HG02623 (cell line): Measurements from ENCODE around the gene MAGEA11.
A peak's percentile ranks its signal among the peaks of the same experiment; 100 is the strongest.
"Not testable (repeated sequence)": the region's sequence is repeated elsewhere in the genome, so short reads cannot be mapped to it uniquely, and the experiment has no call there.

Experiments used
- ATAC-seq: cut with Tn5 transposase; IDR thresholded peaks from one replicate; pipeline ENCODE4 v1.9.1; 2021; ENCODE audit warnings: moderate library complexity; ENCODE audit not compliant: unreplicated experiment

MAGEA11 gene

GRCh38 chrX:149711545-149712236, at the start of gene MAGEA11:
Gene MAGEA11, plus strand, starts transcription at chrX:149712060. Its CDS starts 1,100 bp downstream, at chrX:149713160.
- ATAC-seq: no peak

DNA sequence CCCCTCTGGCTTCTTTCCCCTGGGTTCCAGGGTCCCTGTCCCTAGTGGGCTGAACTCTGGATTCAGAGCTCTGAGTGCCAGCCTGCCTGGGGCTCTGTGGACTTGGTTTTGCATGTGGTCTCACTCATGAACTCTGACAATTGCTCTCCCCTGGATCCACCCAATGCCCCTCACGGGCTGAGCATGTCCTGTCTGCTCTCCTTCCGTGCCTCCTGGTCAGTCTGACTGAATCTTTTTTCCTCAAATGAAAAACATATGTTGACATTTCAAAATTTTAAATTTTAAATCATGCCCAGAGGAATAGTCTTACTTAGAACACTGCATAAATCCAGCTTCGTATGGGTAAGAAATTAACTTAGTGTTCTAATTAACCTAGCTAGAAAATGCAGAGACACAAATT, 36.8 kb upstream of the MAGEA11 start:
- ATAC-seq: not testable (repeated sequence)

DNA sequence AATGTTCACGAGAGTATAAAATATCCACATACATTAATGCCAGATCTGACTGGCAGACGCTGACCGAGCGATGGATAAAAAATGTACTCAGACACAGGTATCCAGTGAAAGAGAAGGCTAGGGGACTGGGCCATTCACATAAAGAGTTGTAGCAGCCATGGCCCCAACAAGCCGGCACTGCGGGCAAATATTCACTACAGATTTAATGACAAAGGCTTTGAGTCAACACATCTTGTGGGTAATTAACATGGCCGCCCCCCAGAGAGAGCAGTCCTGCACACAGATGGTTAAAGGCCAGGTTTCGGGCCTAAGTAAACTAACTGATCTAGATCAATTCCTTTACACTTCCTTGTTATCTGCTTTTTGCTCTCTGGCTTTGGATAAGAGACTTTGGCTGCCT, 36.3 kb upstream of the MAGEA11 start:
- not testable (repeated sequence) for ATAC-seq

- ATAC-seq: not testable (repeated sequence)
Measured at GRCh38 chrX:149679164-149679678, 32.6 kb upstream of the MAGEA11 start.

GRCh38 chrX:149681182-149681581, 30.7 kb upstream of the MAGEA11 start:
- no peak for ATAC-seq

DNA sequence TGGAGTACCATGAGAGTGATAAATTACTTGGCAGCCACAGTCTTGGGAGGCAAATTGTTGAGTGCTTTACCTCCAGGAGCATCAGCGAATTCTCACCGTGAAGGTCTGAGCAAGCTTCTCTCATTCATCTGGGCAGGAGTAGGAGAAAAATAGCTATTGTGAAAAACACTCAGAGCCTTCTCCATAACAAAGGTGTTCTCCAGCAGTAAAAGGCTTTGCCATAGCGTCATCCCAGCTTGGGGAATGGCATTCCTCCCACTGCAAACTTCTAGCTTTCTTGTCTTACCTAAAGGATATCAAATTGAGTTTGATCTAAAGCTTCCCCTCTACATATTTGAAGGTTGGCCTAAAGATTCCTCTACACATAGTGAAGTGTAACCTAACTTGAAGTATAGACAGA, 29.8 kb upstream of the MAGEA11 start:
- ATAC-seq: no peak

GRCh38 chrX:149682956-149683947, 28.6 kb upstream of the MAGEA11 start:
- no peak for ATAC-seq

- no peak for ATAC-seq
Measured at GRCh38 chrX:149683966-149684730, 27.7 kb upstream of the MAGEA11 start.

- ATAC-seq: no peak
Measured at GRCh38 chrX:149687991-149688390, 23.9 kb upstream of the MAGEA11 start.

DNA sequence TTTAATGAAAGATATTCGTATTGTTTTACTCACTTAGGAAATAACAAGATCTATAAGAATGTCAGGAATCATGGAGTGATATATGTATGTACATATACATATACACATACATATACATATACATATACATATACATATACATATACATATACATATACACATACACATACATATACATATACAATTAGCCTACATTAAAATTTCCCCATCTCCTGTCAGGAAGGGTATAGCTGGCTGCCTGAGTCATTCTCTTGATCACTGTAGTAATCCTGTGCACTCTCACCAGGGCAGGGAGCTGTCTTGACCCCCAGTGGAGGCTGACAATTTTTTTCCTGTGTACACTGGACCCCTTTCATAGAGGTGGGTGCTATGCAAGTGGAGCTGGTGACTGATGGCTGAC, 23.3 kb upstream of the MAGEA11 start:
- ATAC-seq: no peak

- no peak for ATAC-seq
Measured at GRCh38 chrX:149691794-149692193, 20.1 kb upstream of the MAGEA11 start.

DNA sequence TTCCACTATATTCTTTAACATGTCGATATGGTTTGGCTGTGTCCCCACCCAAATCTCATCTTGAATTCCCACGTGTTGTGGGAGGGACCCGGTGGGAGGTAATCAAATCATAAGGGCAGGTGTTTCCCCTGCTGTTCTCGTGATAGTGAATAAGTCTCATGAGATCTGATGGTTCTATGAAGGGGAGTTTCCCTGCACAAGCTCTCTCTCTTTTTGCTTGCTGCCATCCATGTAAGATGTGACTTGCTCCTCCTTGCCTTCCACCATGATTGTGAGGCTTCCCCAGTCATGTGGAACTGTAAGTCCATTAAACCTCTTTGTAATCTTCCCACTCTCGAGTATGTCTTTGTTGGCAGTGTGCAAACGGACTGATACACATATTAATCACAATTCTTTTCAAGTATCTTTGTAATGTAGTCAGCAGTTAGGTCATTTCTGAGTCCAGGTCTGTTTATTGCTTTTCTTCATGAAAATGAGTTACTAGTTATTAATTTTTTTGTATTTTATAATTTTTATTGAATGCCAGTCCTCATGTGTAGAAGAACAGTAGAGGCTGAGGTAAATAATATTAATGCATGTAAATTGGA, 19.1 kb upstream of the MAGEA11 start:
- not testable (repeated sequence) for ATAC-seq

DNA sequence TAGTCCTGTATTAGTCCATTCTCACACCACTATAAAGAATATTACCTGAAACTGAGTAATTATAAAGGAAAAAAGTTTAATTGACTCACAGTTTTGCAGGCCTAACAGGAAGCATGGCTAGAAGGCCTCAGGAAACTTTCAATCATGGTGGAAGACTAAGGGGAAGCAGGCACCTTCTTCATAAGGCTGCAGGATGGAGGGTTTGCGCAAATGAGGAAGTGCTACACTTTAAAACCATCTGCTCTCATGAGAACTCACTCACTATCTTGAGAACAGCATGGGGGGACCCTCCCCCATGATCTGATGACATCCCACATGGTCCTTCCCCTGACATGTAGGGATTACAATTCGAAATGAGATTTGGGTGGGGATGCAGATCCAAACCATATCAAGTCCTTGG, 12.1 kb upstream of the MAGEA11 start:
- ATAC-seq: no peak

DNA sequence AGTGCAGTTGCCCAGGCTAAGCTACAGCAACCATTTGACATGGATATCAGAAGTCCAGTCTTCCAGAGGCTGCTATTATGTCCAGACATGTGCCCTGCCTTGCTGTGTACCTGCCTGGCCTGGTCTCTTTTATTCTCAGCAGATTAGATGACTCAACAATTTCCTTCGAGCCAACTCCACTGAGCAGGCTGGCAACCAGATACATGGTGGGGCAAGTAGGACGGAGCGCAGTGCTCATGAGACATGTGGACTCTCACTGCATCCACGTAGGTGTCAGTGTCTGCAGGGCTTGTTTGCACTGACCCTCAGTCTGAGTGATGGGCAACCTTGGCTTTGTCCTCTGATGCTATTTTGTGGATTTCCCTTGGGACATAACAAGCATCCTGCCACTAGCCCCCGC, 7.2 kb upstream of the MAGEA11 start:
- ATAC-seq: no peak

GRCh38 chrX:149707147-149707901, 4.5 kb upstream of the MAGEA11 start:
- no peak for ATAC-seq

GRCh38 chrX:149712831-149713230, 971 bp downstream of the MAGEA11 start:
- ATAC-seq: no peak

DNA sequence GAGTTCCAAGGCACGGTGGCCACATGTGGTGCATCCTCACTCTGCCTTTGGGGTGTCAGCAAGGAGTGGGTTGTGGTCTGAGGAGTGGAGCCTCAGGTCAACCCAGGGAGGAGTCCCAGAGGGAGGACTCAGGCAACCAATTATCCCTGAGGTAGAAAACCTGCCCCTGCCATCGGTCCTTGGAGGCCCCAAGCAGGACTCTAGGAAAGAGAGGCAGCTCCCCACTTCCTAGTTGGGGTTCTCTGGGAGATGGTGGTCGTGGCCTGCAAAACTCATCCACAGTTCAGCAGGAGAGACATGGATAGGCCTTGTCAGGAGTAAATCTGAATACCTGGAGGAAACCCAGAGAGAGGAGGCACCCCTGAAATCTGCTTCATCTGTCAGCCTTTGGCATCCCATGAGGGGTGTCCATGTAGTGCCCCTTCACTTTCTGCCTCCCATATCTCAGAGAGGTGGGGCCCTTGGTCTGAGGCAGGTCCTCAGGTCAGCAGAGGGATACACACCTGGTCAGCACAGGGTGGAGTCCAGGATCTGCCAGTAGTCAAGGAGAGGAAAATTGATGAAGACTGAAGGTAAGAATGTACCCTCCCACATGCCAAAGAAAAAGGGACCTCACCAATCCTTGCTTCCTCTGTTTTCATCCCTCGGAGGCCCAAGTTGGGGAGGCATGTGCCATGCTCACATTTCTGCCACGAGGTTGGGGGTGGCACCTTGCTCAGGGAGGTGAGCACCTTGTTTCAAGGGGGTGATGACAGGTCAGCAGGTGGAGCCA, 1.6 kb downstream of the MAGEA11 start:
- ATAC-seq: no peak

DNA sequence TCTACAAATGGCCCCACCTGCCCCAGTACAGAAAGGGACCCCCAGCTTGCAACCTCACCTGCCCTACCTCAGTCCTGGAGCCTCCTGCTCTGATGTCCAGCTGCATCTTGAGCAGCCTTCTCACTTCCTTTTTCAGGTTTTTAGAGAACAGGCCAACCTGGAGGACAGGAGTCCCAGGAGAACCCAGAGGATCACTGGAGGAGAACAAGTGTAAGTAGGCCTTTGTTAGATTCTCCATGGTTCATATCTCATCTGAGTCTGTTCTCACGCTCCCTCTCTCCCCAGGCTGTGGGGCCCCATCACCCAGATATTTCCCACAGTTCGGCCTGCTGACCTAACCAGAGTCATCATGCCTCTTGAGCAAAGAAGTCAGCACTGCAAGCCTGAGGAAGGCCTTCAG, 3.6 kb downstream of the MAGEA11 start:
- peak; percentile 70 for ATAC-seq

DNA sequence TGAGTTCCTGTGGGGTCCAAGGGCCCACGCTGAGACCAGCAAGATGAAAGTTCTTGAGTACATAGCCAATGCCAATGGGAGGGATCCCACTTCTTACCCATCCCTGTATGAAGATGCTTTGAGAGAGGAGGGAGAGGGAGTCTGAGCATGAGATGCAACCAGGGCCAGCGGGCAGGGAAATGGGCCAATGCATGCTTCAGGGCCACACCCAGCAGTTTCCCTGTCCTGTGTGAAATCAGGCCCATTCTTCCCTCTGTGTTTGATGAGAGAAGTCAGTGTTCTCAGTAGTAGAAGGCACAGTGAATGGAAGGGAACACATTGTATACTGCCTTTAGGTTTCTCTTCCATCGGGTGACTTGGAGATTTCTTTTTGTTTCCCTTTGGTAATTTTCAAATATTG, 4.8 kb downstream of the MAGEA11 start:
- no peak for ATAC-seq
